Non-pigmented ciliary epithelial cell (primary cell): ENCODE results near the gene NINJ1.

Source experiments
- DNase-seq: peaks from one replicate; pipeline ENCODE4 v3.0.0-alpha.2; 2010; ENCODE audit warnings: low read depth

Gene NINJ1

DNA sequence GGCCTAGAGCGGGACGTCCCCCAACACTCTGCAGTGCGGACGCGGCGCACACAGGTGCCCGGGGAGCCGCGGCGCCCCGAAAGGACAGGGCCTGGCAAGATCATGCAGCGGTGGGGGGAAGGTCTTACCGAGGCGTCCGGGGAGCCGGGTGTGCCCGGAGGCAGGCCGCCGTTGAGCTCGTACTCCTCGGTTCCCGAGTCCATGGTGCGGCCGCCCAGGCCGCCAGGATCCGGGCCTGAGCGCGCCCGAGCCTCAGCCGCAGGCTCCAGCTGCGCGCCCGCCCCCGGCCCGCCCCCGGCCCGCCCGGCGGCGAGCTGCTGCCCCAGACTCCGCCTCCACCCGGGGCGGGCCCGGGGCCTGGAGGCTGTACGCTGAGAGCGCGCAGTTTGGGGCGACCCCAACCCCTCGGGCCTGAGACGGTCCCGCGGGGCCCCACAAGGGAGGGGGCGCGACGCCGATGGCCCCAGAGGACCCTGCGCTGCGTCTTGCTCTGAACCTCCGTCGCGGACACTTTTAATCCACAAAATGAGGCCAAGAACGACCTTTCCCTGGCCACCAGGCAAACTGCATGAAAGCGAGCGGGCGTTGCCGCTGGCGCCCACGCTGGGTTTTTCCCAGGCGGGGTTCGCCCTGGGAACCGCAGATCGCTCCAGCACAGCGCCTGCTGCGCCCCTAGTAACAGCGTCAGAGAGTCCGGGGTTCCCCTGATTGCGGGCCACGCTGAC is at the start of gene NINJ1:
NINJ1 (minus strand) TSS at position 237 of the 725 bp plus-strand sequence; CDS start at position 203, 34 bp downstream.
- peak; percentile 22 for DNase-seq

DNA sequence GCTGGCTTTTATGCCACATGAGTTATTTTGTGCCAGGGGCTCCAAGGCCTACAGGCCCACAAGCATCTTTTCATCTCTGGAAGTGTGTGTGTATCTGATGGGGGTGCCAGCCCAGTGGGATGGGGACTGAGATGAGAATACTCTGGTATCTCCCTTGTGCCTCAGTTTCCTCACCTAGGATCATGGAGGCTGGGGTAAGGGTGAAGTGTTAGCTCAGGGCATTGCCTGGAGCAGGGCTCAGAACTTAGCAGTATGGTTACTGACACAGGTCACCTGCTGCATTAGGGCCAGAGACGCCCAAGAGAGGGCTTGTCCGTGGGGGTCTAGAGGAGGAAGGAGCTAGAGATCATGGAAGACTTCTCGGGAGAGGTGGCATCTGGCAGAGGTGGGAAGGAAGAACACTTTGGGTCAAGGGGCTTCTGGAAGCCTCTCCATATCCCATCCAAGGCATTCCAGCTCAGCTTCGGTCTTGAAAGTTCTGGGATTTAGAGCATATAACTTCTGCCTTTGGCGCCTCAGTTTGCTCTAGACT is 49.1 kb upstream of the NINJ1 start:
- DNase-seq: no peak

- DNase-seq: no peak
These were observed 48.5 kb upstream of the NINJ1 start for GRCh38 chr9:93182572-93182971.

DNA sequence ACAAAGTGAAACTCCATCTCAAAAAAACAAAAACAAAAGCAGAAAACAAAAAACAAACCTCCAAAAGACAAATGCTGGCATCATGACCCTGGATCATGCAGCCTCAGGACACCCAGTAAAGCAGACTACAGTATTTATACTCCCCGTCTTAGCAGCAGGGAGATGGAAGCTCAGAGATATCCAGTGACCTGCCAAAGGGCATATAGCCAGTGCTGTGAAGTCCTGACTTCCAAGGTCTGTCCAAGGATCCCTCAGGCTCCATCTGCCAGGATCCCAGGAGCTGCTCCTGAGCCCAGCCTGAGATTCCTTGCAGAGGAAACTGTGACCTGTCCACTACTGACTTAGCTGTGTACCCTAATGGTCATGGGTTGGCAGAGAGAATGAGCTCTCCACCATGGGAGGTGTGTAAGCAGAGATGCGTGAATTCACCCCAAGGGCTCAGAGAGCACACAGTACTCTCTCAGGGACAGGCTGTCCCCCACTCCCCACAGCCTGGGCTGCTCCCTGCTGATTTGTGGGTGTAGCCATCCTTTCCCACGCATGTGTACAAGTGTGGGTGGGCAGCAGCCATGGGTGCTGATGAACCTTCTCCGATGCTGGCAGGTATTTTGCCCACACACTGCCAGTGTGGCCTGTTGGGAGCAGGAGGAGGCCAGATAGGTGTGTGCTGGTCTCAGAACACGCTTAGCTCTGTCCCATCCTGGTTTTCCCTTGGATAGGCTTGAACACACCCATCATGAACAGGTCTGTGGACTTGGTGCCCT is 47.8 kb upstream of the NINJ1 start:
- no peak for DNase-seq

DNA sequence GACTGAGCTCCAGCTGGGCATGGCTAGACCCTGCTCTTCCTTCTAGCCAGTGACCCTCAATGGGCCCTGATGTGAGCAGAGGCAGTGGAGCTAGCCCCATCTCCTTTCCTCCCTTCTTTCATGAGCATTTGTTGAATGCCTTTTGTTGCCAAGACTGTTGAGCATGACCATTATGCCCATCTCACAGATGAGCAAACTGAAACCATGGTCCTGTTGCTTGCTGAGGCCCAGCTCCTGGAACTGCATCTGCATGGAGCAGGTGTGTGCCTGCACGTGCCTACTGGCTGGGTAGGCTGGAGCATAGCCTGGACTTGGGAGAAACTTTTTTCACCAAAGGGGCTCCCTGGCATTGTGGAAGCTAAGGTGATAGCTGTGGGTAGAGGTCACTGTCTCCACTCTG is 46.9 kb upstream of the NINJ1 start:
- no peak for DNase-seq

DNA sequence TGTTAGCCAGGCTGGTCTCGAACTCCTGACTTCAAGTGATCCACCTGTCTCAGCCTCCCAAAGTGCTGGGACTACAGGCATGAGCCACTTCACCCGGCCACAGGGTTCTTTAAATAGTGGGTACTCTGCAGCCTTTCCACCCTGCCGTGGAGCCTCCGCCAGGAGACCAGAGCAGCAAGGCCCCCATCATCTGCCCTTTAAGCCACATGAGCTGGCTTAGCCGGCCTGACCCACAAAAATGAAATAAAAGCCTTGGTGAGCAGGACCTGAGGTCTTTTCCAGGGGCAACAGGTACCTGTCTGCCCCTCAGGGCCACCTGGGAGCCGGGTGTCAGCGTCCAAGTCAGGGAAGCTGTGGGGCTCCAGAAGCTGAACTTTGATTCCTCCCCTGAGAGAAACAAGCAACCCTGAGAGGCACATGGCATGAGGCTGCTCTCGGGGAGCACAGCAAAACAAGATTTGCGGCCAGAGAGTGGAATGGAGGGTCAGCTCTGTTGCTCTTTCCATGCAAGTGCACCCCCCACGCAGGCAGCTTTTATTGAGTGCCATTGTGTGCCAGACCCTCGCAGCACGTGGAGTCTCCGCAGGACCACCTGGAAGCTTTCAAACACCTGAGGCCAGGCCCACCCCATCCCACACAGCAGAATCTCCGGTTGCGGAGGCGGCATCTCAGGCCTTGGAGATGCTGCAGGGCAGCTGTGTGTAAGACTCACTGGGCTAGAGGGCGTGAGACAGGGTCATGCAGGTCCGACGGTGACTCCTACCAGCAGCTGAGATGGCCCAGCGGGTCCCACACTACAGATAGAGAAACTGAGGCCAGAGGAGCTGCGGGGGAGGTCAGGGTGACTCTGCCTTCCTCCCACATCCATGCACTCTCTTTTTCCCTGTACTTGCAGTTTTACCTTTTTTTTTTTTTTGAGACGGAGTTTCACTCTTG is 45.1 kb upstream of the NINJ1 start:
- no peak for DNase-seq

DNA sequence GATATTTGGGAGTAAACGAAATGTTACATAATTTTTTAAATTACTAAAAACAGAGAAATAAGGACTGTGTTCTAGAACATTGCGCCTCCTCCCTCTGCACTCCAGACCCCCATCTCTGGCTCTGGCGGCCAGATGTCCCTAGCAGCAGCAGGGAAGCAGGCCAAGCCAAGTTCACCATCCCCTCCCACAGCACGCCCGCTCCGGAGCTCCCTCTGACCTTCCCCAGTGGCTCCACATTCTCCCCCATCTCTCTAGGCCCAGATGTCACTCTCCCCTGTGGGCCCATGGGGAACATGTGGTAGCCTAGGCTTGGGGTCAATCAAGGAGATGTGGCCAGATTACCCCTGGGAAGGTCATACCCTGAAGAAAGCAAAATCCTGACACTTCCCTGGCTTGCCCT is 43.6 kb upstream of the NINJ1 start:
- no peak for DNase-seq

DNA sequence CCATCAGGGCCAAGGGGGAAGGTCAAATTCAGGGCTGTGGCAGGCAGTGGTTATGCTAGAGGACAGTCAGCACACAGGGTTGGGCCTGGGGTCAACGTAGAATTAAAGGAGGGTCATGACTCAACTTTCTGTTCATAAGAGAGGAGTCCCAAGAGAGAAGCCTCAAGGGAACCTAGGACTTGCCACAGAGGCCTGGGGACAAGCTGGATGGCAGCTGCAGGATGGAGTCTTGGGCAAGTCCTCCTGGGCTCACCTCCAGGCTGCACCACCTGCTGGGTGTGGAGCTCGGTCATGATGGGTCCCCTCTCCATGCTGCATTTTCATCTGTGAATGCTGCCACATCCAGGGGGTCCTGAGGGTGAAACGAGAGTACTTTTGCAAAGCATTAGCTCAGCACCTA is 40.9 kb upstream of the NINJ1 start:
- DNase-seq: no peak

DNA sequence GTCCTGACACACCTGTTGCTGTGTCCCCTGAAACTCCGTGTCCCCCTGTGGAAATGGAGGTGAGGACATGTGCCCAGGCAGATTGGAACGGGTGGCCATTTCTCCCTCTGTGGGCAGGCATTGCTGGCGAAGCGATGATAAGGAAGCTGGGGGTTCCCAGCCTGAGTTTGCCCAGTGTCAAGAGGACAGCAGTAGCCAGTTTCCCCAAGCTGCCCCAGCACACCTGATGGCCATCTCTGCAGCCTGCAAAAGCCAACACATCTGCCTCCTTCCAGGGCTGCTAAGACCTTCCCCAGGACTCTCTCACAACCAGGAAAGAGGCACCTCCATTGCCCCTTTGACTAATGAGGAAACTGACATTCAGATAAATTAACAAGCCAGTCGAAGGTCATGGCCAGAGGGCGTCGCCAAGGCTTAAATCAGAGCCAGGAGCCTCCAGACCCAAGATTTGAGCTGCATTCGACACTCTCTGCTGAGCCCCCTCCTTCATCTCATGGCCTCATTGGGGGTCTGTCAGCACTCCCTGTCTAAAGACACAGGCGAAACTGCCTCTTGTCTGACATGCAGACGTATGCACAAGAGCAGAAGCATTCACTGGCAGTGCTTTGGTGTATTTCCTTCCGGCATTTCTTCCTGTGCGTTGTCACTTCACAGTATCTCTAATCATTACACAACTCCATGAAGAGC is 39.5 kb upstream of the NINJ1 start:
- DNase-seq: no peak

GRCh38 chr9:93172666-93173364 is 38.8 kb upstream of the NINJ1 start:
- no peak for DNase-seq

GRCh38 chr9:93171261-93171990 is 37.4 kb upstream of the NINJ1 start:
- no peak for DNase-seq

GRCh38 chr9:93170571-93170970 is 36.5 kb upstream of the NINJ1 start:
- no peak for DNase-seq

- no peak for DNase-seq
These were observed 35.4 kb upstream of the NINJ1 start for GRCh38 chr9:93169444-93169843.

DNA sequence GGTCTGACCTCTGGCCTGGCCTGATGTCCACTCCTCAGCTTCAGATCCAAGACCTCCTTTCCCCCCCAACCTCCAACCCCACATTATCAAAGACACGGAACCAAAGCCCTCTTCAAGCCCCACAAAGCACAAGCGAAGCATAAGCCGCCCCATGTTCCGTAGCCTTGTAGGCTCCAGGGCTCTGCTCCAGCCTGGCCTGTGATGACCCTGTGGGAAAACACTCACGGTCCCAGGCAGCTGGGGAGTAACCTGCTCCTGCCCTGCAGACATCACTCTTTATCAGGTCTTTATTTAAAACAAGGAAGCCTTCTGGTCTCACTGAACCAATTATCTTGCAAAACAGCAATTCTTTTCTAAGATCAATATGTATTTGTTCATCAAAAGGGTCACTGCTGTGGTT is 34.5 kb upstream of the NINJ1 start:
- no peak for DNase-seq

GRCh38 chr9:93167838-93168237 is 33.8 kb upstream of the NINJ1 start:
- DNase-seq: no peak

DNA sequence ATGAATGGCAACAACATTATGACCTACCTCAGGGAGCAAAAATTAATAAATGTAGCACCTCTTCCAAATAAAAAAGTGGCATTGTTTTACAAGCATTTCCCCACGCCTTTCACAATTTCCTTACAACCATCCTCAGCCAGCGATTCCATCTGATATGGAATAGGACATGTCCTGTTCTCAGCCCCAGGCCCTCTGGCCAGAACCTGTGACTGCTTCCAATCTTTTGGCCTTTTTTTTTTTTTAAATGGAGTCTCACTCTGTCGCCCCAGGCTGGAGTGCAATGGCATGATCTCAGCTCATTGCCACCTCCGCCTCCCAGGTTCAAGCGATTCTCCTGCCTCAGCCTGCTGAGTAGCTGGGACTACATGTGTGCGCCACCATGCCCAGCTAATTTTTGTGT is 33.1 kb upstream of the NINJ1 start:
- no peak for DNase-seq

DNA sequence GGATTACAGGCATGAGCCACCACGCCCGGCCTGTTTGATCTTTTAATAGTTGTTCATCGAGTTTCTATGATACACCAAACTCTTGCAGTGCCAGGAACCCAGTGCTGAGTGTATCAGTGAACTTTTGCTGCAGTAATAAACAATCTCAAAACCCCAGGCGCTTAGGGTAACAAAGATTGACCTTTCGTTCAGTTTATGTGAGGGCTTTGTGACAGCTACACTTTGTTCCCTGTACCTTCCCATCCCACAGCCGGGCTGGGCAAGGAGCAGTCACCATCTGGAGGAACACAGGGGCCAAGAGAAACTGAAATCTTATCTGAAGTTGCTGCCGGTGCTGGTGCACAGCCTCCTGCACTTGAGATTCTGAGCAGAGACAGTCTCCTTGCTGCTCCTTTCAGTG is 32.6 kb upstream of the NINJ1 start:
- no peak for DNase-seq

- DNase-seq: no peak
These were observed 30.0 kb upstream of the NINJ1 start for GRCh38 chr9:93164085-93164484.

DNA sequence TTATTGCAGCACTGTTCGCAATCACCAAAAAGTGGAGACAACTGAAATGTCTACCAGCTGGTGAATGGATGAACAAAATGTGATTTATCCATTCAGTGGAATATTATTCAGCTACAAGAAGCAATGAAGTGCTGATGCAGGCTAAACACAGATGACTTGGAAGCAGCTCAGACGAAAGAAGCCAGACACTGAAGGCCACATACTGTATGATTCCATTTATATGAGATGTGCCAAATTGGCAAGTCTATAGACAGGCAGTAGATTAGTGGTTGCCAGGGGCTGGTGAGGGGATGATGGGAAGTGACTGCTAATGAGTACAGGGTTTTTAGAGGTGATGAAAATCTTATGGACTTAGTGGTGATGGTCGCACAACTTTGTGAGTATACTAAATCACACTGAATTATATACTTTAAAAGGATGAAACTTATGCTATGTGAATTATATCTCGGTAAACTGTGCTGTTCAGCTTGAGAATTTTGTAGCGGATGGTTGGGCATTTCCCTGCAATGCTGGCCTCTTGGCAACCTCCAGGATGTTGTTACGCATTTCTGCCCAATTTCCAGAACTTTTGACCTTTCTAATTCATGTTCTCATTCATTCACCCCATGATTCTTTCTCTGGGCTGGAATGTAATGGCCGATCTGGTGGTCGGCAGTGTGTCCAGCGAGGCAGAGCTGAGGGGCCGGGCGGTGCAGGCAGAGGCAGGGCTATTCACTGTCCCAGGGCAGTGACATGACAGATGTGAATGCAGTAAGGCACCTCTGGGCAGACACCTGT is 27.9 kb upstream of the NINJ1 start:
- no peak for DNase-seq
